Measurements from ENCODE around the gene TRPC4AP. TPM values are rescaled to one million over a fixed set of nuclear protein-coding genes. Genes with fewer than 3 reads are reported as not detected.

TRPC4AP gene
- total RNA-seq, 3 donors from 2014 or later, result 49.6 to 60.5 (median 53.8) TPM

DNA sequence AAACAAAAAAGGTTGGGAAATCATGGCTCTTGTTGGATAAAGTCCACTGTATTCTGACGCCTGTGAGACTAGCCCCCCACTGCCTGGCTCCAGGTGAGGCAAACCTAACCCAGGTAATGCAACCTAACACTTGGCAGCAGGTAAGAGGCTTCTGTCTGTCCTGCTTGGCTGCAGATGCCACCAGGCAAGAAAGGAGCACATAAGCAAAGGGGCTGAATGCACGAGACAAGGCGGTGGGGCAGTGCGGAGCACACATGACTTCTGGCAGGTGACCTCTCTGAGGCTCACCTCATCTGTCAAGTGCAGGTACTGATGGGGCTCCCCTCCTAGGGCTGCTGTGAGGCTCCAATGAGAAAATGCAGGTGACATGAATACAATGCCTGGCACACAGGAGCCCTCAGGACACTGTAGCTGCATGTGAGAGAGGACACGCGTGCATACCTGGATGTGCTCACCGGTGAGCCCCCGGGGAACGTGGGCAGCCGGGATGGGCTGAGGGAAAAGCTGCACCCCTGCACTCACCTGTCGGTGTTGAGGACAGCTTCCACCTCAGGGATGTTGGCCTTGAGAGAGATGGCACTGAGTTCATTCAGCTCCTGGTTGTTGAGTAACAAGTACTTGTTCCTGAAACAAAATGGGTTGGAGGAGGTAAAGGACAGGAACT lies 82.8 kb downstream of the TRPC4AP start:
- Histone ChIP-seq H3K4me3 (no peak overlapping the region), H3K9me3 (no peaks in the 10 kb centered on the region), H3K4me1 (ENCODE audit: low read depth) (no peaks in the 10 kb centered on the region), H3K36me3 (ENCODE audit: low read depth) (peaks cover 38% of the 10 kb centered on the region)
- TF ChIP-seq, protein P1, sequence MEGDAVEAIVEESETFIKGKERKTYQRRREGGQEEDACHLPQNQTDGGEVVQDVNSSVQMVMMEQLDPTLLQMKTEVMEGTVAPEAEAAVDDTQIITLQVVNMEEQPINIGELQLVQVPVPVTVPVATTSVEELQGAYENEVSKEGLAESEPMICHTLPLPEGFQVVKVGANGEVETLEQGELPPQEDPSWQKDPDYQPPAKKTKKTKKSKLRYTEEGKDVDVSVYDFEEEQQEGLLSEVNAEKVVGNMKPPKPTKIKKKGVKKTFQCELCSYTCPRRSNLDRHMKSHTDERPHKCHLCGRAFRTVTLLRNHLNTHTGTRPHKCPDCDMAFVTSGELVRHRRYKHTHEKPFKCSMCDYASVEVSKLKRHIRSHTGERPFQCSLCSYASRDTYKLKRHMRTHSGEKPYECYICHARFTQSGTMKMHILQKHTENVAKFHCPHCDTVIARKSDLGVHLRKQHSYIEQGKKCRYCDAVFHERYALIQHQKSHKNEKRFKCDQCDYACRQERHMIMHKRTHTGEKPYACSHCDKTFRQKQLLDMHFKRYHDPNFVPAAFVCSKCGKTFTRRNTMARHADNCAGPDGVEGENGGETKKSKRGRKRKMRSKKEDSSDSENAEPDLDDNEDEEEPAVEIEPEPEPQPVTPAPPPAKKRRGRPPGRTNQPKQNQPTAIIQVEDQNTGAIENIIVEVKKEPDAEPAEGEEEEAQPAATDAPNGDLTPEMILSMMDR (IDR thresholded peaks at IDR 0.05), result no peak
- ATAC-seq (no peak), DNase-seq (no peak)
- intact Hi-C loops (cut with DNase I, micrococcal nuclease), result no loop called here

- ATAC-seq, result no peak
- H3K4me1 ChIP-seq (ENCODE audit: low read depth), result no peaks in the 10 kb centered on the region
- intact Hi-C loops (cut with DNase I, micrococcal nuclease), result no loop called here
- no peak for DNase-seq
- no peaks in the 10 kb centered on the region for H3K9me3 ChIP-seq
- H3K4me3 ChIP-seq, result no peak overlapping the region
- peaks cover 46% of the 10 kb centered on the region for H3K36me3 ChIP-seq (ENCODE audit: low read depth)
- TF ChIP-seq, protein P1 (IDR thresholded peaks at IDR 0.05), result no peak
These were observed 83.9 kb downstream of the TRPC4AP start for GRCh38 chr20:35008411-35009342.

DNA sequence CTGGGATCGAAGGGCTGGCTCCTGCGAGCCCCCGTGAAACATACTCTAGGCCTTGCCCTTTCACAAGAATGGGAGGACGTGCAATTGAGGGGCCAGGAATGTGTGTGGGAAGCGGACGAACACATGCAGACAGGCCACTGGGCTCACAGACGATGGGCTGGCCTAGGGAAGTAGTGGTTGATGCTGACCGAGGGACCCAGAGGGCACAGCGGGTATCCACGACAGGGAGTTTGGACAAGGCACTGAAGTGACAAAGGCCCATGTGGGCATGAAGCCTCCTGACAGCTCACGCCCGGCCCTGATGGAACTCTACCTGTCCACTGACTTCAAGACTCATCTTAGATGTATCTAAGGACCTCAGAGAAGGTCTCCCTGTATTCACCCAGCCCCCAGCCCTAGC lies 84.7 kb downstream of the TRPC4AP start:
- DNase-seq, result peak in 1 of 3 donors; percentile 27
- ATAC-seq, result no peak
- intact Hi-C loops (cut with DNase I, micrococcal nuclease), result no loop called here
- H3K4me3 ChIP-seq, result no peak overlapping the region
- no peaks in the 10 kb centered on the region for H3K9me3 ChIP-seq
- no peaks in the 10 kb centered on the region for H3K4me1 ChIP-seq (ENCODE audit: low read depth)
- H3K36me3 ChIP-seq (ENCODE audit: low read depth), result peaks cover 50% of the 10 kb centered on the region
- TF ChIP-seq, protein P1 (IDR thresholded peaks at IDR 0.05), result no peak

DNA sequence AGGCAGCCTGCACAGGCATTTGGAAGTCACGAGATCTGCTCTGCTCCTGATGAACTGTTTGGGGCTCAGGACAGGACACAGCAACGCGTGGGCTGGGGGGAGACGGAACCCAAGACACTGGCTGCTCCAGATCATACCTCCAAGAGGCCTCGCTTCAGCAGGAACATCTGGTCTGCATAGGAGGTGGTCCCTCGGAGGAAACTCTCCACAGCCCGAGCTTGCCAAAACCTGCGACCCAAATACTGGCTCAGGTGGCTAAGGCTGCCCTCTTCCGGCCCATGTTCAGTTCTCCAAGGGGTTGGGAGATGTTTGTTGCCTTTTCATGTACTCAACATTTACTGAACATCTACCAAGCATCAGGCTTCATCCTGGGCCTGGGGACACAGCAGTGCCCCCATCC lies 85.2 kb downstream of the TRPC4AP start:
- TF ChIP-seq, protein P1 (IDR thresholded peaks at IDR 0.05), result no peak
- H3K36me3 ChIP-seq (ENCODE audit: low read depth), result peaks cover 50% of the 10 kb centered on the region
- DNase-seq, result peak in 1 of 3 donors; percentile 4
- no peaks in the 10 kb centered on the region for H3K4me1 ChIP-seq (ENCODE audit: low read depth)
- H3K9me3 ChIP-seq, result no peaks in the 10 kb centered on the region
- no peak overlapping the region for H3K4me3 ChIP-seq
- ATAC-seq, result no peak
- intact Hi-C loops (cut with DNase I, micrococcal nuclease), result no loop called here

DNA sequence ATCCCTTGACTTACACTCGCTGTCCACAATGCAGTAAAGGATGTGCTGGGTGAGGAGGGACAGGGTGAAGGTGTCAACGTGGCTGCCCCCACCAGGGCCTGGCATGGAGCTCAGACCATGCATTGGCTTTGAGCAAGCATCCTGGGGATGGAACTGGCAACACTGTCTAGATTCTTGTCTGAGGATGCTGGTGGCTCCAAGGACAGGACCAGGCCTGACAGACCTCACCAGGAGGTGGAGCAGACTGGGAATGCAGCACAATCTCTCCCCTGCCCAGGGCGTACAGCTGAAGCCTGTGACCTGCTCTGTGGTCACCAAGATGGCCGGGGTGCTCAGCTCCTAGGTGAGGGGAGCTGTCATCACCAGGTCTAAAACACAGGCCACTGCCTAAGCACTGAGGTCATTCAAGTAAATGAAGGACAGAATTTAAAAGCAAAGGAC lies 86.1 kb downstream of the TRPC4AP start:
- DNase-seq (peak in 1 of 3 donors; percentile 12), ATAC-seq (no peak)
- TF ChIP-seq, protein P1 (IDR thresholded peaks at IDR 0.05), result no peak
- Histone ChIP-seq H3K4me1 (ENCODE audit: low read depth) (no peaks in the 10 kb centered on the region), H3K9me3 (no peaks in the 10 kb centered on the region), H3K36me3 (ENCODE audit: low read depth) (peaks cover 47% of the 10 kb centered on the region), H3K4me3 (no peak overlapping the region)
- intact Hi-C loops (cut with DNase I, micrococcal nuclease), result no loop called here
